K562 (cell line): ENCODE results near the gene ARHGEF33. TPM values are rescaled to one million over a fixed set of nuclear protein-coding genes. Genes with fewer than 3 reads are reported as not detected.

Source experiments
- ATAC-seq: fragments of 200-7000 bp; cut with Tn5 transposase; 3 replicates; pipeline ENCODE4 v1.9.1; 2020; ENCODE audit warnings: moderate library complexity
- BruUV-seq: library from RNA; stranded (reverse); fragments of 400-500 nt; replicated peaks from 2 replicates; lab custom pipeline; 2021; lab: Mats Ljungman, UMichigan
- CTCF ChIA-PET: fragments of 300-600 bp; formaldehyde crosslinking; extraction: SDS; loops from one replicate; lab custom pipeline; 2021; ENCODE audit warnings: low intra/inter-chr PET ratio; lab: Yijun Ruan, JAX
- POLR2A ChIA-PET: fragments of 300-600, 350-650 bp; sonication (Branson Sonifier 250); formaldehyde crosslinking; extraction: SDS; loops from one replicate; lab custom pipeline; 2021; ENCODE audit warnings: antibody characterized with exemption, inconsistent platforms; lab: Yijun Ruan, JAX
- DNase-seq, 4 experiments: peaks; one replicate each; pipeline versions ENCODE4 v3.0.0 to v3.0.0-alpha.2; 2011 to 2018; ENCODE audit warnings: low spot score in 3 of 4, mixed read lengths in 3 of 4; ENCODE audit errors: extremely low read depth in 1 of 4
- FAIRE-seq: peaks from 2 replicates; lab custom pipeline; 2011; peaks lifted over from hg19 to GRCh38; lab: Jason Lieb, UNC
- H2AFZ ChIP-seq: 2 replicates; pipeline ENCODE4 v1.6.0; 2011; ENCODE audit warnings: low read depth, low read length, control low read depth, inconsistent platforms
- H3K27ac ChIP-seq: fragments of 200-600 bp; 3 replicates; pipeline ENCODE4 v1.8.0; 2011; ENCODE audit warnings: low read depth, mild to moderate bottlenecking, control low read depth, inconsistent platforms, low read length, moderate library complexity, mixed read lengths; ENCODE audit errors: extremely low read depth
- H3K27me3 ChIP-seq, 2 experiments: fragments of 300-600 bp in 1 of 2; 2 replicates in 1 of 2; 3 replicates in 1 of 2; pipeline versions ENCODE4 v1.6.0 to v1.8.0; 2011; ENCODE audit warnings: inconsistent platforms in 2 of 2, low read length in 2 of 2, mild to moderate bottlenecking in 1 of 2, mixed read lengths in 1 of 2, moderate library complexity in 1 of 2; ENCODE audit not compliant: control insufficient read depth in 2 of 2, insufficient read depth in 2 of 2
- H3K36me3 ChIP-seq: fragments of 300-600 bp; 3 replicates; pipeline ENCODE4 v1.8.0; 2011; ENCODE audit warnings: mild to moderate bottlenecking, low read length, inconsistent platforms; ENCODE audit not compliant: control insufficient read depth, insufficient read depth
- H3K4me1 ChIP-seq, 2 experiments: fragments of 200-600 bp in 1 of 2; replicated peaks in 1 of 2; 2 replicates in 1 of 2; 3 replicates in 1 of 2; pipeline versions ENCODE4 v1.5.1 to v1.8.0; 2011; ENCODE audit warnings: inconsistent platforms in 2 of 2, low read length in 2 of 2, mild to moderate bottlenecking in 1 of 2, mixed read lengths in 1 of 2, moderate library complexity in 1 of 2; ENCODE audit not compliant: control insufficient read depth in 2 of 2, insufficient read depth in 2 of 2
- H3K4me2 ChIP-seq: 2 replicates; pipeline ENCODE4 v1.6.1; 2011; ENCODE audit warnings: low read length, control low read depth, inconsistent platforms, mixed read lengths; ENCODE audit not compliant: insufficient read depth
- H3K4me3 ChIP-seq: fragments of 200-600 bp; sonication (generic), shearing (Covaris generic); 2 replicates; pipeline ENCODE4 v1.5.1; 2016; ENCODE audit warnings: control low read depth, inconsistent platforms
- H3K79me2 ChIP-seq: fragments of 200-600 bp; 3 replicates; pipeline ENCODE4 v1.8.0; 2011; ENCODE audit warnings: low read length, inconsistent platforms; ENCODE audit not compliant: control insufficient read depth, insufficient read depth
- H3K9ac ChIP-seq, 2 experiments: 2 replicates each; pipeline versions ENCODE4 v1.6.0 to v1.6.1; 2011; ENCODE audit warnings: low read depth in 2 of 2, low read length in 2 of 2, control low read depth in 1 of 2, inconsistent platforms in 1 of 2, mild to moderate bottlenecking in 1 of 2, mixed read lengths in 1 of 2; ENCODE audit not compliant: insufficient read depth in 1 of 2
- H3K9me1 ChIP-seq: one replicate; pipeline ENCODE4 v1.6.0; 2011; ENCODE audit warnings: inconsistent platforms, mild to moderate bottlenecking, low read length, moderate library complexity; ENCODE audit not compliant: control insufficient read depth, insufficient read depth
- H3K9me3 ChIP-seq: replicated peaks from 2 replicates; pipeline ENCODE4 v1.5.1; 2011; ENCODE audit warnings: low read depth, low read length, inconsistent platforms; ENCODE audit not compliant: control insufficient read depth, insufficient read depth
- H4K20me1 ChIP-seq: replicated peaks from 2 replicates; pipeline ENCODE4 v1.6.1; 2011; ENCODE audit warnings: low read length, inconsistent platforms, mixed read lengths; ENCODE audit not compliant: control insufficient read depth, insufficient read depth
- BHLHE40 ChIP-seq: IDR thresholded peaks from 2 replicates; pipeline ENCODE4 v1.6.1; 2011; ENCODE audit warnings: low read length, improper control_type of control experiment
- EHMT2 ChIP-seq: fragments of 450-650 bp; IDR thresholded peaks from 2 replicates; pipeline ENCODE4 v1.6.1; 2018; ENCODE audit warnings: antibody characterized with exemption
- GABPB2 ChIP-seq: fragments of 250-450 bp; sonication (Bioruptor Pico); conservative IDR thresholded peaks from 2 replicates; pipeline ENCODE4 v1.5.1; 2021; ENCODE audit warnings: mild to moderate bottlenecking
- POU5F1 ChIP-seq: fragments of 150-350 bp; IDR thresholded peaks from 2 replicates; pipeline ENCODE4 v1.6.1; 2014; ENCODE audit warnings: borderline replicate concordance, low read length, low read depth, mild to moderate bottlenecking; ENCODE audit not compliant: partially characterized antibody
- PYGO2 ChIP-seq: fragments of 450-650 bp; IDR thresholded peaks from 2 replicates; pipeline ENCODE4 v1.6.1; 2016; ENCODE audit warnings: mild to moderate bottlenecking, missing genetic modification characterization, moderate library complexity, missing compliant biosample characterization
- RFX5 ChIP-seq: IDR thresholded peaks from 2 replicates; pipeline ENCODE4 v1.6.1; 2011; ENCODE audit warnings: low read depth, mild to moderate bottlenecking, improper control_type of control experiment, low read length
- SMAD2 ChIP-seq: fragments of 150-350 bp; IDR thresholded peaks from 2 replicates; pipeline ENCODE4 v1.6.1; 2014; ENCODE audit warnings: low read depth, mild to moderate bottlenecking, low read length
- TARDBP ChIP-seq: fragments of 450-650 bp; IDR thresholded peaks from 2 replicates; pipeline ENCODE4 v1.6.1; 2016
- TEAD2 ChIP-seq: fragments of 450-650 bp; IDR thresholded peaks from 2 replicates; pipeline ENCODE4 v1.6.1; 2016; ENCODE audit warnings: missing genetic modification characterization, control low read depth, missing compliant biosample characterization
- THAP7 ChIP-seq: fragments of 250-450 bp; sonication (Bioruptor Pico); IDR thresholded peaks from 2 replicates; pipeline ENCODE4 v1.5.0; 2021
- XRCC5 ChIP-seq: fragments of 200-400 bp; formaldehyde crosslinking; IDR thresholded peaks from 2 replicates; pipeline ENCODE4 v1.6.1; 2017; ENCODE audit warnings: low read depth, mild to moderate bottlenecking, low read length
- ZNF431 ChIP-seq: sonication (generic); formaldehyde crosslinking; IDR thresholded peaks from 2 replicates; pipeline ENCODE4 v1.8.0; 2022; ENCODE audit warnings: mild to moderate bottlenecking, missing genetic modification reagents
- ZNF592 ChIP-seq: fragments of 450-650 bp; IDR thresholded peaks from 2 replicates; pipeline ENCODE4 v1.6.1; 2017; ENCODE audit warnings: antibody characterized with exemption, mild to moderate bottlenecking
- WGBS: fragments of 100-300 bp; shearing (Covaris generic); methylation state at CpG from one replicate; pipeline ENCODE4 v1.1.6; 2016; ENCODE audit warnings: low coverage, mixed read lengths; ENCODE audit not compliant: insufficient coverage; ENCODE audit errors: missing lambda C conversion rate; 5-methylcytosine and 5-hydroxymethylcytosine counted together
- in situ Hi-C: fragments of 300-500 bp; cut with MboI; formaldehyde crosslinking; loops from 4 replicates; pipeline ENCODE4 v1.15.0; 2018; ENCODE audit warnings: inconsistent platforms, mixed read lengths
- intact Hi-C: fragments of 100-400 bp; cut with micrococcal nuclease; formaldehyde crosslinking; loops from 2 replicates; pipeline ENCODE4 v1.14.2; 2022
- polyA plus RNA-seq, 8 experiments: library from polyadenylated mRNA; depleted of rRNA in 4 of 8; stranded (reverse) in 5 of 8; unstranded in 3 of 8; fragments of >200 nt; fragmentation: Nextera tagmentation in 2 of 8; fragmentation: Illumina TruSeq in 1 of 8; extraction: Ambion mirVana in 2 of 8; extraction: Trizol in 1 of 8; gene quantifications; 2 replicates each; pipeline versions ENCODE4 v1.2.1 to v1.2.3, GENCODE V29; 2011 to 2014; ENCODE audit warnings: inconsistent platforms in 1 of 8, missing spikeins in 1 of 8
- total RNA-seq, 7 experiments: library from RNA; depleted of rRNA in 6 of 7; stranded (reverse); fragments of >200 nt in 6 of 7; fragmentation: Illumina TruSeq in 2 of 7; extraction: Trizol in 2 of 7; gene quantifications; 2 replicates each; pipeline versions ENCODE4 v1.2.1 to v1.2.3, GENCODE V29; 2011 to 2021; ENCODE audit warnings: low replicate concordance in 1 of 7

ARHGEF33 gene
- total and polyA plus RNA-seq, 9 of the 15 experiments (the other 6 are each of a cell fraction or from before 2014, with no cell fraction given): 0.01 to 0.08 (median 0.03) TPM; not detected in 5

- TF ChIP-seq ZNF431 (CRISPR knock-in tag): no peak
- no peak for TF ChIP-seq TARDBP
- no peak for TF ChIP-seq SMAD2
- no peak for TF ChIP-seq ZNF592
Measured at GRCh38 chr2:38966678-38967077, 77.0 kb downstream of the ARHGEF33 start (continued).

DNA sequence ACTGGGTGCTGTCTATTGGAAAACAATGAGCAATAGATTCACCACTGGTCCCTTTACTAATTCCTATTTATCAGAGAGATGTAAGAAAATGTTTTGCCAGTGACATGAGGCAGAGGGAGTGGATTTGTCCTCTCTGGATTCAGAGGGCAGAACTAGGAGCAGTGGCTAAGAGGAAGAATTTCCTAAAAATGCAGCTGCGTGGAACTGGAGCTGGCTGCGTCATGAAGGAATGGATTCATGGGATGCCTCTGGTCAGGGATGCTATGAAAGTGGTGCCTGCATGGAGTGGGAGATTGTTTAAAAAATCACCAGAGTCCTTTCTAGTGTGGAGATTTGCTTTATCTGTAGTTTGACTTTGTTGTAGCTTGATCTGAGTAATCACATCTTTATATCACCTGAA, 78.3 kb downstream of the ARHGEF33 start:
- Histone ChIP-seq H4K20me1 (no peaks in the 10 kb centered on the region), H3K9me1 (no peaks in the 10 kb centered on the region), H3K36me3 (no peaks in the 10 kb centered on the region), H3K9ac (no peak overlapping the region), H3K4me2 (no peak overlapping the region), H3K9me3 (no peaks in the 10 kb centered on the region), H3K79me2 (no peaks in the 10 kb centered on the region), H2AFZ (no peak overlapping the region), H3K27me3 (peaks cover 35% of the 10 kb centered on the region in 2 experiments; a peak in 4 of 5 replicates), H3K4me1 (no peaks in the 10 kb centered on the region), H3K4me3 (no peak overlapping the region), H3K27ac (no peak overlapping the region)
- POLR2A ChIA-PET: no interaction called here
- DNase-seq (no peak), ATAC-seq (no peak), FAIRE-seq (no peak)
- intact Hi-C loops (no loop called here), in situ Hi-C loops (no loop called here)
- CTCF ChIA-PET: no interaction called here
- 0% methylated on average over 2 of the region's 2 CpGs for WGBS
- no TSS peak for BruUV-seq
- TF ChIP-seq TEAD2 (tag): no peak
- TF ChIP-seq BHLHE40: no peak
- no peak for TF ChIP-seq RFX5
- no peak for TF ChIP-seq POU5F1
- no peak for TF ChIP-seq EHMT2
- no peak for TF ChIP-seq GABPB2
- no peak for TF ChIP-seq THAP7
- TF ChIP-seq PYGO2 (tag): no peak
- TF ChIP-seq XRCC5: no peak
